Measurements from ENCODE around the gene STING1. TPM values are rescaled to one million over a fixed set of nuclear protein-coding genes. Genes with fewer than 3 reads are reported as not detected.
A peak's percentile ranks its signal among the peaks of the same experiment; 100 is the strongest.

The STING1 gene
- total and polyA plus RNA-seq, 10 of the 15 experiments (the other 5 are each of a cell fraction or from before 2014, with no cell fraction given), result 10.1 to 56.1 (median 41.0) TPM

DNA sequence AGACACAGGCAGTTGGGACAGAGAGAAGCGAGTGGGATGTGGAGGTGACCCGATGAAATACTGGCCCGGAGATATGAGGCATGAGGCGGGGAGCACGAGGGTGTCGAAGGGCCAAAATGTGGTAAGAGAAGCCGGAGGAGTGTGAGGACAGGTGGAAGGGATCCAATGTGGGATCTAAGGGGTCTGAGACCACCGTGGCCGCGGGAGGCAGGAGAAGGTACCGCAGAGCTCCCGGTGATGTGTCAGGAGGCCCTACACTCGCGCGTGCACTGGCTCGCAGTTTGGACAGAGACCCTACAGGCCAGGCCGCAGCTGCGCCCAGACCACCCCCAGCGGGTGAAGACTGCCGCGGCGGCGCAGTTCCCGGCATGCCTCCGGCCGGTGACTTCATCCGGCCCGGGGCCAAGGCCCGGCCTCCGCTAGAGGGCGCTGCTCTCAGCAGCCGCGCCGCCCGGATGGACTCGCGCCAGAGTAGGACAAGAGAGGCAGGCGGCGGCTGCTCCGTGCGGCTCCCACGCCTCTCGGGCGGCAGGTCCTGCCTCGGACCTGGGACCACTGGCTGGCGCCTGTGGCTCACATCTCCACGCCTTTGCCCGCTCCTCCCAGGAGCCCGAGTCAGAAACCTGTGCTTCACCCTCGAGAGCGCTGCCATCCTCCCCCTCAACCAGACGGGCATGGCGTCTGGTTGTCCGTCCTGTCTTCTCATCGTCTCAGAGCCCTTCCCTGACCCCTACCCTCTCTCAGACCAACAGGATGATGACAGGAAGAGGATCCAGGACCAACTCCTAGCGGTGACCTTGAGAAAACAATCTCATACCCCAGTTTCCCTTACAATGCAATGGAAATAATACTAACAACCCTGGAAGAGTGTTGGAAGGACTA is 35.4 kb upstream of the STING1 start (continued):
- TF ChIP-seq PAX5 (IDR thresholded peaks at IDR 0.05; ENCODE audit: borderline replicate concordance, low read depth, low read length) (peak; percentile 36; the same call in 1 of the 2 replicates), JUND (IDR thresholded peaks at IDR 0.05; ENCODE audit: low read depth, low read length) (peak; percentile 70; the same call in 1 of the 2 replicates), MTA3 (IDR thresholded peaks at IDR 0.05; ENCODE audit: borderline replicate concordance, low read length) (no peak), IRF4 (IDR thresholded peaks at IDR 0.05; ENCODE audit: low read depth, low read length) (no peak), SREBF1 (IDR thresholded peaks at IDR 0.05; ENCODE audit: low read length) (no peak), HCFC1 (IDR thresholded peaks at IDR 0.05; ENCODE audit: low read length) (0 out of 2 replicates have a peak, but pooled peaks have one; percentile 57), KLF5 (IDR thresholded peaks at IDR 0.05; ENCODE audit: partially characterized antibody) (no peak), ZZZ3 (IDR thresholded peaks at IDR 0.05; ENCODE audit: control insufficient read depth, insufficient read length, low read depth) (no peak), TAF1 (IDR thresholded peaks at IDR 0.05; ENCODE audit: borderline replicate concordance, low read depth, low read length) (peak; percentile 90; the same call in 1 of the 2 replicates), SP1 (IDR thresholded peaks at IDR 0.05; ENCODE audit: low read depth, low read length) (peak; percentile 59), GABPA (IDR thresholded peaks at IDR 0.05; ENCODE audit: low read depth) (no peak), SIX5 (IDR thresholded peaks at IDR 0.05; ENCODE audit: low read depth, low read length, severe bottlenecking) (no peak), CHD1 (IDR thresholded peaks at IDR 0.05; ENCODE audit: low read depth, low read length) (0 out of 2 replicates have a peak, but pooled peaks have one; percentile 29), CHD4 (IDR thresholded peaks at IDR 0.05) (no peak), RB1 (IDR thresholded peaks at IDR 0.05; ENCODE audit: borderline replicate concordance) (peak; percentile 94; the same call in 1 of the 2 replicates), ZNF384 (IDR thresholded peaks at IDR 0.05; ENCODE audit: borderline replicate concordance, low read depth, low read length) (no peak), RUNX3 (IDR thresholded peaks at IDR 0.05; ENCODE audit: low read length) (peak; percentile 57), SRF (IDR thresholded peaks at IDR 0.05; ENCODE audit: low read depth in 2 of 2, low read length in 2 of 2) (no peak), PML (IDR thresholded peaks at IDR 0.05; ENCODE audit: low read length) (no peak), ESRRA (IDR thresholded peaks at IDR 0.05; ENCODE audit: low read length) (no peak), BCL11A (IDR thresholded peaks at IDR 0.05; ENCODE audit: low read depth, low read length) (peak; percentile 18; the same call in 1 of the 2 replicates), MYC (IDR thresholded peaks at IDR 0.05; ENCODE audit: insufficient read depth, insufficient read length, insufficient replicate concordance, low read length, severe bottlenecking) (no peak)
- TF ChIP-seq, protein P1, sequence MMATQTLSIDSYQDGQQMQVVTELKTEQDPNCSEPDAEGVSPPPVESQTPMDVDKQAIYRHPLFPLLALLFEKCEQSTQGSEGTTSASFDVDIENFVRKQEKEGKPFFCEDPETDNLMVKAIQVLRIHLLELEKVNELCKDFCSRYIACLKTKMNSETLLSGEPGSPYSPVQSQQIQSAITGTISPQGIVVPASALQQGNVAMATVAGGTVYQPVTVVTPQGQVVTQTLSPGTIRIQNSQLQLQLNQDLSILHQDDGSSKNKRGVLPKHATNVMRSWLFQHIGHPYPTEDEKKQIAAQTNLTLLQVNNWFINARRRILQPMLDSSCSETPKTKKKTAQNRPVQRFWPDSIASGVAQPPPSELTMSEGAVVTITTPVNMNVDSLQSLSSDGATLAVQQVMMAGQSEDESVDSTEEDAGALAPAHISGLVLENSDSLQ (IDR thresholded peaks at IDR 0.05), result no peak
- TF ChIP-seq, protein P2, sequence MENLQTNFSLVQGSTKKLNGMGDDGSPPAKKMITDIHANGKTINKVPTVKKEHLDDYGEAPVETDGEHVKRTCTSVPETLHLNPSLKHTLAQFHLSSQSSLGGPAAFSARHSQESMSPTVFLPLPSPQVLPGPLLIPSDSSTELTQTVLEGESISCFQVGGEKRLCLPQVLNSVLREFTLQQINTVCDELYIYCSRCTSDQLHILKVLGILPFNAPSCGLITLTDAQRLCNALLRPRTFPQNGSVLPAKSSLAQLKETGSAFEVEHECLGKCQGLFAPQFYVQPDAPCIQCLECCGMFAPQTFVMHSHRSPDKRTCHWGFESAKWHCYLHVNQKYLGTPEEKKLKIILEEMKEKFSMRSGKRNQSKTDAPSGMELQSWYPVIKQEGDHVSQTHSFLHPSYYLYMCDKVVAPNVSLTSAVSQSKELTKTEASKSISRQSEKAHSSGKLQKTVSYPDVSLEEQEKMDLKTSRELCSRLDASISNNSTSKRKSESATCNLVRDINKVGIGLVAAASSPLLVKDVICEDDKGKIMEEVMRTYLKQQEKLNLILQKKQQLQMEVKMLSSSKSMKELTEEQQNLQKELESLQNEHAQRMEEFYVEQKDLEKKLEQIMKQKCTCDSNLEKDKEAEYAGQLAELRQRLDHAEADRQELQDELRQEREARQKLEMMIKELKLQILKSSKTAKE (IDR thresholded peaks at IDR 0.05; ENCODE audit: low read depth, poor library complexity, severe bottlenecking), result no peak
- TF ChIP-seq, protein P3, sequence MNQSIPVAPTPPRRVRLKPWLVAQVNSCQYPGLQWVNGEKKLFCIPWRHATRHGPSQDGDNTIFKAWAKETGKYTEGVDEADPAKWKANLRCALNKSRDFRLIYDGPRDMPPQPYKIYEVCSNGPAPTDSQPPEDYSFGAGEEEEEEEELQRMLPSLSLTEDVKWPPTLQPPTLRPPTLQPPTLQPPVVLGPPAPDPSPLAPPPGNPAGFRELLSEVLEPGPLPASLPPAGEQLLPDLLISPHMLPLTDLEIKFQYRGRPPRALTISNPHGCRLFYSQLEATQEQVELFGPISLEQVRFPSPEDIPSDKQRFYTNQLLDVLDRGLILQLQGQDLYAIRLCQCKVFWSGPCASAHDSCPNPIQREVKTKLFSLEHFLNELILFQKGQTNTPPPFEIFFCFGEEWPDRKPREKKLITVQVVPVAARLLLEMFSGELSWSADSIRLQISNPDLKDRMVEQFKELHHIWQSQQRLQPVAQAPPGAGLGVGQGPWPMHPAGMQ (IDR thresholded peaks at IDR 0.05; ENCODE audit: borderline replicate concordance), result no peak

Data from GM12878 (cell line).